ENCODE data around the gene SUPT3H.
"Not testable (repeated sequence)": the region's sequence is repeated elsewhere in the genome, so short reads cannot be mapped to it uniquely, and the experiment has no call there.

The SUPT3H gene

GRCh38 chr6:45253453-45253852, 124.3 kb downstream of the SUPT3H start:
- FAIRE-seq = no peak

GRCh38 chr6:45231660-45232059, 146.1 kb downstream of the SUPT3H start:
- no peak for FAIRE-seq

GRCh38 chr6:45229416-45229815, 148.3 kb downstream of the SUPT3H start:
- FAIRE-seq = no peak

- no peak for FAIRE-seq
Measured at GRCh38 chr6:45226081-45226480, 151.7 kb downstream of the SUPT3H start.

- FAIRE-seq = no peak
Measured at GRCh38 chr6:45222380-45222779, 155.4 kb downstream of the SUPT3H start.

- FAIRE-seq = no peak
Measured at GRCh38 chr6:45215759-45216158, 162.0 kb downstream of the SUPT3H start.

- FAIRE-seq = no peak
Measured at GRCh38 chr6:45212976-45213375, 164.8 kb downstream of the SUPT3H start.

- no peak for FAIRE-seq
Measured at GRCh38 chr6:45209762-45210161, 168.0 kb downstream of the SUPT3H start.

GRCh38 chr6:45206793-45207492, 170.8 kb downstream of the SUPT3H start:
- FAIRE-seq = no peak

- no peak for FAIRE-seq
Measured at GRCh38 chr6:45201484-45201883, 176.2 kb downstream of the SUPT3H start.

GRCh38 chr6:45200510-45200909, 177.2 kb downstream of the SUPT3H start:
- FAIRE-seq = no peak

GRCh38 chr6:45199554-45199953, 178.2 kb downstream of the SUPT3H start:
- no peak for FAIRE-seq

GRCh38 chr6:45196121-45196520, 181.6 kb downstream of the SUPT3H start:
- no peak for FAIRE-seq

- FAIRE-seq = no peak
Measured at GRCh38 chr6:45195137-45195536, 182.6 kb downstream of the SUPT3H start.

GRCh38 chr6:45192556-45192955, 185.2 kb downstream of the SUPT3H start:
- FAIRE-seq = no peak

GRCh38 chr6:45191414-45191813, 186.3 kb downstream of the SUPT3H start:
- FAIRE-seq = no peak

- no peak for FAIRE-seq
Measured at GRCh38 chr6:45187836-45188235, 189.9 kb downstream of the SUPT3H start.

- no peak for FAIRE-seq
Measured at GRCh38 chr6:45185403-45186251, 192.1 kb downstream of the SUPT3H start.

GRCh38 chr6:45184937-45185336, 192.8 kb downstream of the SUPT3H start:
- FAIRE-seq = no peak

GRCh38 chr6:45184040-45184439, 193.7 kb downstream of the SUPT3H start:
- FAIRE-seq = no peak

- not testable (repeated sequence) for FAIRE-seq
Measured at GRCh38 chr6:45176373-45176772, 201.4 kb downstream of the SUPT3H start.

- no peak for FAIRE-seq
Measured at GRCh38 chr6:45175272-45175671, 202.5 kb downstream of the SUPT3H start.

- no peak for FAIRE-seq
Measured at GRCh38 chr6:45174045-45174444, 203.7 kb downstream of the SUPT3H start.

GRCh38 chr6:45171380-45171779, 206.4 kb downstream of the SUPT3H start:
- FAIRE-seq = no peak
